ENCODE results near the gene THOC2.
"Not testable (repeated sequence)": the region's sequence is repeated elsewhere in the genome, so short reads cannot be mapped to it uniquely, and the experiment has no call there.

The THOC2 gene

GRCh38 chrX:123691776-123692175 lies 41.1 kb downstream of the THOC2 start:
- no peaks in the 10 kb centered on the region for H3K9me3 ChIP-seq (ENCODE audit: insufficient read depth, low read length)
- H3K4me1 ChIP-seq (ENCODE audit: insufficient read depth, insufficient read length), result no peaks in the 10 kb centered on the region

GRCh38 chrX:123688524-123688923 lies 44.3 kb downstream of the THOC2 start:
- H3K9ac ChIP-seq (ENCODE audit: insufficient read length, low read depth), result no peak overlapping the region
- H3K27me3 ChIP-seq (ENCODE audit: insufficient read depth, insufficient read length), result no peaks in the 10 kb centered on the region
- no peaks in the 10 kb centered on the region for H3K9me3 ChIP-seq (ENCODE audit: insufficient read depth, low read length)
- H3K4me1 ChIP-seq (ENCODE audit: insufficient read depth, insufficient read length), result no peaks in the 10 kb centered on the region
- TF ChIP-seq ZNF274 (IDR thresholded peaks at IDR 0.05; ENCODE audit: low read depth, low read length) (no peak), SUZ12 (IDR thresholded peaks at IDR 0.05; ENCODE audit: extremely low read depth, insufficient read depth, insufficient read length) (no peak), YY1 (IDR thresholded peaks at IDR 0.05; ENCODE audit: insufficient read depth, insufficient read length) (no peak)
- no peak for DNase-seq (ENCODE audit: low read depth, low spot score)
- peaks cover 5% of the 10 kb centered on the region for H3K36me3 ChIP-seq (ENCODE audit: insufficient read depth, insufficient read length, low read length)
- no peak overlapping the region for H3K4me3 ChIP-seq (ENCODE audit: insufficient read length, low read depth)

More at GRCh38 chrX:123691776-123692175, 41.1 kb downstream of the THOC2 start:
- H3K4me3 ChIP-seq (ENCODE audit: insufficient read length, low read depth), result no peak overlapping the region
- no peak overlapping the region for H3K9ac ChIP-seq (ENCODE audit: insufficient read length, low read depth)
- TF ChIP-seq YY1 (IDR thresholded peaks at IDR 0.05; ENCODE audit: insufficient read depth, insufficient read length), result no peak
- peaks cover 2% of the 10 kb centered on the region for H3K36me3 ChIP-seq (ENCODE audit: insufficient read depth, insufficient read length, low read length)
- no peak for DNase-seq (ENCODE audit: low read depth, low spot score)
- H3K27me3 ChIP-seq (ENCODE audit: insufficient read depth, insufficient read length), result no peaks in the 10 kb centered on the region

- no peak for DNase-seq (ENCODE audit: low read depth, low spot score)
- Histone ChIP-seq H3K9me3 (ENCODE audit: insufficient read depth, low read length) (no peaks in the 10 kb centered on the region), H3K9ac (ENCODE audit: insufficient read length, low read depth) (no peak overlapping the region), H3K36me3 (ENCODE audit: insufficient read depth, insufficient read length, low read length) (peaks cover 3% of the 10 kb centered on the region), H3K4me1 (ENCODE audit: insufficient read depth, insufficient read length) (no peaks in the 10 kb centered on the region), H3K4me3 (ENCODE audit: insufficient read length, low read depth) (no peak overlapping the region), H3K27me3 (ENCODE audit: insufficient read depth, insufficient read length) (no peaks in the 10 kb centered on the region)
- TF ChIP-seq ZNF274 (IDR thresholded peaks at IDR 0.05; ENCODE audit: low read depth, low read length) (no peak), SUZ12 (IDR thresholded peaks at IDR 0.05; ENCODE audit: extremely low read depth, insufficient read depth, insufficient read length) (no peak), YY1 (IDR thresholded peaks at IDR 0.05; ENCODE audit: insufficient read depth, insufficient read length) (no peak)
Observed at GRCh38 chrX:123685232-123685631, 47.6 kb downstream of the THOC2 start.

- Histone ChIP-seq H3K4me3 (ENCODE audit: insufficient read length, low read depth) (no peak overlapping the region), H3K27me3 (ENCODE audit: insufficient read depth, insufficient read length) (no peaks in the 10 kb centered on the region), H3K9me3 (ENCODE audit: insufficient read depth, low read length) (no peaks in the 10 kb centered on the region)
Observed at GRCh38 chrX:123682186-123682585, 50.7 kb downstream of the THOC2 start.

GRCh38 chrX:123679733-123680460 lies 53.0 kb downstream of the THOC2 start:
- H3K4me3 ChIP-seq (ENCODE audit: insufficient read length, low read depth); H3K27me3 ChIP-seq (ENCODE audit: insufficient read depth, insufficient read length); DNase-seq (ENCODE audit: low read depth, low spot score); H3K9ac ChIP-seq (ENCODE audit: insufficient read length, low read depth); H3K4me1 ChIP-seq (ENCODE audit: insufficient read depth, insufficient read length); H3K9me3 ChIP-seq (ENCODE audit: insufficient read depth, low read length): not testable (repeated sequence)
- H3K36me3 ChIP-seq (ENCODE audit: insufficient read depth, insufficient read length, low read length), result peaks cover 10% of the 10 kb centered on the region

More at GRCh38 chrX:123682186-123682585, 50.7 kb downstream of the THOC2 start:
- no peak overlapping the region for H3K9ac ChIP-seq (ENCODE audit: insufficient read length, low read depth)
- TF ChIP-seq SUZ12 (IDR thresholded peaks at IDR 0.05; ENCODE audit: extremely low read depth, insufficient read depth, insufficient read length) (no peak), YY1 (IDR thresholded peaks at IDR 0.05; ENCODE audit: insufficient read depth, insufficient read length) (no peak), ZNF274 (IDR thresholded peaks at IDR 0.05; ENCODE audit: low read depth, low read length) (no peak)
- H3K36me3 ChIP-seq (ENCODE audit: insufficient read depth, insufficient read length, low read length), result peaks cover 8% of the 10 kb centered on the region
- DNase-seq (ENCODE audit: low read depth, low spot score), result no peak
- no peaks in the 10 kb centered on the region for H3K4me1 ChIP-seq (ENCODE audit: insufficient read depth, insufficient read length)

GRCh38 chrX:123675154-123675553 lies 57.7 kb downstream of the THOC2 start:
- DNase-seq (ENCODE audit: low read depth, low spot score), result no peak
- TF ChIP-seq YY1 (IDR thresholded peaks at IDR 0.05; ENCODE audit: insufficient read depth, insufficient read length), result no peak
- no peak for TF ChIP-seq ZNF274 (IDR thresholded peaks at IDR 0.05; ENCODE audit: low read depth, low read length)
- TF ChIP-seq SUZ12 (IDR thresholded peaks at IDR 0.05; ENCODE audit: extremely low read depth, insufficient read depth, insufficient read length), result no peak

GRCh38 chrX:123673813-123674212 lies 59.0 kb downstream of the THOC2 start:
- no peak for TF ChIP-seq SUZ12 (IDR thresholded peaks at IDR 0.05; ENCODE audit: extremely low read depth, insufficient read depth, insufficient read length)
- TF ChIP-seq ZNF274 (IDR thresholded peaks at IDR 0.05; ENCODE audit: low read depth, low read length), result no peak
- TF ChIP-seq YY1 (IDR thresholded peaks at IDR 0.05; ENCODE audit: insufficient read depth, insufficient read length), result no peak
- H3K4me1 ChIP-seq (ENCODE audit: insufficient read depth, insufficient read length), result no peaks in the 10 kb centered on the region
- H3K36me3 ChIP-seq (ENCODE audit: insufficient read depth, insufficient read length, low read length), result peaks cover 16% of the 10 kb centered on the region
- H3K4me3 ChIP-seq (ENCODE audit: insufficient read length, low read depth), result no peak overlapping the region
- no peak for DNase-seq (ENCODE audit: low read depth, low spot score)
- H3K27me3 ChIP-seq (ENCODE audit: insufficient read depth, insufficient read length), result no peaks in the 10 kb centered on the region
- no peak overlapping the region for H3K9ac ChIP-seq (ENCODE audit: insufficient read length, low read depth)
- H3K9me3 ChIP-seq (ENCODE audit: insufficient read depth, low read length), result no peaks in the 10 kb centered on the region

More at GRCh38 chrX:123675154-123675553, 57.7 kb downstream of the THOC2 start:
- no peaks in the 10 kb centered on the region for H3K27me3 ChIP-seq (ENCODE audit: insufficient read depth, insufficient read length)
- no peaks in the 10 kb centered on the region for H3K4me1 ChIP-seq (ENCODE audit: insufficient read depth, insufficient read length)
- H3K4me3 ChIP-seq (ENCODE audit: insufficient read length, low read depth), result no peak overlapping the region
- H3K9me3 ChIP-seq (ENCODE audit: insufficient read depth, low read length), result no peaks in the 10 kb centered on the region
- H3K9ac ChIP-seq (ENCODE audit: insufficient read length, low read depth), result no peak overlapping the region
- peaks cover 18% of the 10 kb centered on the region for H3K36me3 ChIP-seq (ENCODE audit: insufficient read depth, insufficient read length, low read length)
